GM21381 (cell line): ENCODE data around the gene FBXL3.
"Not testable (repeated sequence)": the region's sequence is repeated elsewhere in the genome, so short reads cannot be mapped to it uniquely, and the experiment has no call there.

Experiments
- ATAC-seq: cut with Tn5 transposase; IDR thresholded peaks from one replicate; pipeline ENCODE4 v1.9.1; 2021; ENCODE audit warnings: mild to moderate bottlenecking, moderate library complexity; ENCODE audit not compliant: unreplicated experiment

Gene FBXL3

GRCh38 chr13:77028202-77028601, 1.2 kb upstream of the FBXL3 start:
- ATAC-seq = no peak

GRCh38 chr13:77026255-77026860, 601 bp downstream of the FBXL3 start:
- ATAC-seq = peak; percentile 50

GRCh38 chr13:77022341-77022740, 4.6 kb downstream of the FBXL3 start:
- no peak for ATAC-seq

GRCh38 chr13:77019756-77020155, 7.2 kb downstream of the FBXL3 start:
- ATAC-seq = no peak

GRCh38 chr13:77016888-77017623, 9.9 kb downstream of the FBXL3 start:
- no peak for ATAC-seq

DNA sequence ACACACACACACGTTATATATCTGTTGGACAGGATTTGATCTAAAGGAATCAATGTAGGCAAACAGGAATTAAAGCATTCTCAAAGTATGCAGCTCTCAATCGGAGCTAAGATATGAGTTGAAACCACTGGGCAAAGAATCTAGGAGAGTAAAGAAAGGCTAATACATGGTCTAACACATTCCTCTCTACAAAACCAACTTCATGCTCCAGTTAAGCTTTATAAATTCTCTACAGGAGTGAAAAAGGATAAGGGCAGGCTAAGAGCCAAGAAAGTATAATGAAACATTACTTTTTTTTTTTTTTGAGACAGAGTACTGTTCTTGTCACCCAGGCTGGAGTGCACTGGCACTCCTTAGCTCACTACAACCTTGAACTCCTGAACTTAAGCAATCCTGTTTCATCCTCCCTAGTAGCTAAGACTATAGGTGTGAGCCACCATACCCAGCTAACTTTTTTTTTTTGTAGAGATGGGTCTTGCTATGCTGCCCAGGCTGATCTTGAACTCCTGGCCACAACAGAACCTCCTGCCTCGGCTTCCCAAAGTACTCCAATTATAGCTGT, 10.6 kb downstream of the FBXL3 start:
- no peak for ATAC-seq

DNA sequence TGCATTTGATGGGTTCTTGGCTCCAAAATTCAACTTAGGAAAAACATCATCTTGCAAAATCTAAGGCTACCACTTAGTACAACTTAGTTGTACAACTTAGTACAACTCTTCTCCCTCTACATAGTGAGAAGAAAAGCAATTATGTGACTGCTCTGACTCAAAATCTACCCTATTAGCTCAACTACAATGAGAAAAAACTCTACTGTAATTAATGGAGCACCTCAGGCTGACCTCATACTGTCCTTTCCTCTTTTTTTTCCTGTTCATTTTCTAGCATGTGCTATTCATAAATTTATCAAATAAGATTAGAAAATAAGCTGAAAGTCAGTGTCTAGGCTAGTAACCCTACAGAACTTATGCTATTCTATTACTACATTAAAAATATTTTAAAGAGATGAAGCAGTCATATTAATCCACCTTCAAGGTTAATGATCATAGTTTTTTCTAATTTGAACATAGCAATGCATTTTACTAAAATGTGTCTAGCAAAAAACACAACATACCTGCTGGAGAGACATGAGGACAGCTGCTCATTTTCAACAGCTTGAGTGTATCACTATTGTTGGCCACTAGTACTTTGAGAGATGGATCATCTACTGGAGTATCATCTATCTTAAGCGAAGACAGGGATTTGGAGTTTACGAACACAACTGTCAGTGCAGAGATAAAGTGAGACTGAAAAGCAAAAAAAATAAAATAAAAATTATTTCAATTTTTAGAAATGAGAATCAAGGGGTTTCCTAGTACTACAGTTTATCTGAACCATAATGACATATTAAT, 11.9 kb downstream of the FBXL3 start:
- no peak for ATAC-seq

GRCh38 chr13:77013853-77014542, 13.0 kb downstream of the FBXL3 start:
- ATAC-seq = no peak

DNA sequence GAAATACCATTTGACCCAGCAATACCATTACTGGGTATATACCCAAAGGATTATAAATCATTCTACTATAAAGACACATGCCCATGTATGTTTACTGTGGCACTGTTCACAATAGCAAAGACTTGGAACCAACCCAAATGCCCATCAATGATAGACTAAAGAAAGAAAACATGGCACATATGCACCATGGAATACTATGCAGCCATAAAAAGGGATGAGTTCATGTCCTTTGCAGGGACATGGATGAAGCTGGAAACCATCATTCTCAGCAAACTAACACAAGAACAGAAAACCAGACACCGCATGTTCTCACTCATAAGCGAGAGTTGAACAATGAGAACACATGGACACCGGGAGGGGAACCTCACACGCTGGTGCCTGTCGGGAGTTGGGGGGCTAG, 17.2 kb downstream of the FBXL3 start:
- not testable (repeated sequence) for ATAC-seq

DNA sequence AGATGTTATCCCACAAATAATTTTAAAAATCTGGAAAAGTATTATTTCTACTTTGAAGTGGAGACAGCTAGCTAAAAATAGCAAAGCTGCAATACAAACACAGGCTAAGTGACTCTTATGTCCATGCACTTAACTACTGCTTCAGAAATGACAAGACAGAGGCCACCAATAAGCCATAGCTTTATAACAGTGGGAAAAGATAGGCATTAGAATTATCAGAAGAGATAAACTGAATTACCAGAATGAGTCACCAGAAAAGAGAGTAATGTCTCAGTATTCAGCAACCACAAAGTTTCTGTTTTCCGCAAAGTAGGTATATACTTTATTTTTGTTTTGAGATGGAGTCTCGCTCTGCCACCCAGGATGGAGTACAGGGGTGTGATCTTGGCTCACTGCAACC, 17.9 kb downstream of the FBXL3 start:
- ATAC-seq = no peak

- peak; percentile 50 for ATAC-seq
Measured at GRCh38 chr13:77008337-77008736, 18.6 kb downstream of the FBXL3 start.

GRCh38 chr13:77002590-77003190, 24.3 kb downstream of the FBXL3 start:
- ATAC-seq = no peak

- no peak for ATAC-seq
Measured at GRCh38 chr13:77001963-77002587, 24.9 kb downstream of the FBXL3 start.

- no peak for ATAC-seq
Measured at GRCh38 chr13:77001540-77001939, 25.4 kb downstream of the FBXL3 start.

DNA sequence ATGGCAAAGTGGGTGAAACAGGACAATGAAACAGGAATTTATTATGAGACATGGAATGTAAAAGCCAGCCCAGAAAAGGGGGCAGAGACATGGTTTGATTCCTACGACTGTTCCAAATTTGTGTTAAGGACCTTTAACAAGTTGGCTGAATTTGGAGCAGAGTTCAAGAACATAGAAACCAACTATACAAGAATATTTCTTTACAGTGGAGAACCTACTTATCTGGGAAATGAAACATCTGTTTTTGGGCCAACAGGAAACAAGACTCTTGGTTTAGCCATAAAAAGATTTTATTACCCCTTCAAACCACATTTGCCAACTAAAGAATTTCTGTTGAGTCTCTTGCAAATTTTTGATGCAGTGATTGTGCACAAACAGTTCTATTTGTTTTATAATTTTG, 26.5 kb downstream of the FBXL3 start:
- no peak for ATAC-seq

DNA sequence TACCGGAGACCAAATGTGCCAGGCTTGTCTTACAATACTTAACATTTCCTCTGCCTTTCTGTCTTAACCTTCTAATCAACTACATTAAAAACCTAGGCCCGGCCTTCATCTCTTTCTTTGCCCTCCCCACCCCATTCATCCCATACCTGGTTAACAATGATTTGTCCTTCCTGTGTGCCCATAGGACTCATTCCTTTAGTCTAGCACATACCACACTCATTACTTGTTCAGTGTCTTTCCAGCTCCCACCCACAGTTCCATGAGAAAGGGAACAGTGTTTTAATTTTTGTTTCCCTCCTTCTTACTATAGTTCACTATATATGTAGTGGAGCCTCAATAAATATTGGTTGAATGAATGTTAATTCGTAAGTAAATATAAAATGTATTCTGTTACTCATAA, 32.7 kb downstream of the FBXL3 start:
- ATAC-seq = no peak

DNA sequence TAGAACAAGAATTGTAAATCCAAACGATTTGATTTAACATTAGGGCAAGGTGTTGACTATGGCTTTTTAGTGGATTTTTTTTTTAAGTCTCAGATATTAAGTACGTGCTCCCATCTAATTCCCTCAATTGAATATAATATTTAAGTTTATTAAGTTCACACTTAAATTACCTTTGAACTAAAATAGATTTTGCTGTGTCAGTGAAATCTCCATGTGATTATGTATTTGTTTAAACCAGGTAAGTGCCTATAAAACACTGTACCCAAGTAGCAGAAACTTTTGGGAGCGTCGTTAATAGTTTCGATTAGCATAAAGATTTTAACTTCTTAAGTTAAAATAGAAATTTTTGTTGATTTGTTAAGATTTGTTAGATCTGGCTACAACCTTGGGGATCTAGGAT, 33.5 kb downstream of the FBXL3 start:
- no peak for ATAC-seq

DNA sequence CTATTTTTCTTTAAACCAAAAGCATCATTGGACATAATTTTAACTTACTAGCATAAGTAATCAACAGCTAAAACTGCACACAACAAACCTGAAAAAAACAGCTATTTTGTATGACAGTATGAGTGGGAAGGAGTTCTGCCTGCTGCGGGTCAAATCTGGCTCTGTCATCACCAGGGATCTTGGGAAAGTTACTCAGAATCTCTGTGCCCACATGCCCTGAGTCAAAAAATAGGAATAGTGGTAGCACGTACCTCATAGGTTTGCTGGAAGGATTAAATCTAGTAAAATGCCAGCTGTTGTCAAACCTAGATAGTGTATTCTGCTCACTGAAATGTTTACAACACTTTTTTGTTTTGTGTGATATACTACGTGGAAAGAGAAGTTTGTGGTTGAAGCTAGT, 33.9 kb downstream of the FBXL3 start:
- ATAC-seq = no peak

GRCh38 chr13:76992548-76993001, 34.4 kb downstream of the FBXL3 start:
- ATAC-seq = no peak
